NB4 (cell line): Measurements from ENCODE around the gene FNIP2.

Source experiments
- POLR2A ChIP-seq: IDR thresholded peaks from 2 replicates; pipeline ENCODE4 v1.6.1; 2011; ENCODE audit warnings: mild to moderate bottlenecking; ENCODE audit not compliant: insufficient read length; ENCODE audit errors: extremely low read depth
- TF ChIP-seq, protein P1 (sequence below): IDR thresholded peaks from one replicate; pipeline ENCODE4 v1.5.1; 2012; ENCODE audit warnings: low read depth, low read length

- TF ChIP-seq, protein P1, sequence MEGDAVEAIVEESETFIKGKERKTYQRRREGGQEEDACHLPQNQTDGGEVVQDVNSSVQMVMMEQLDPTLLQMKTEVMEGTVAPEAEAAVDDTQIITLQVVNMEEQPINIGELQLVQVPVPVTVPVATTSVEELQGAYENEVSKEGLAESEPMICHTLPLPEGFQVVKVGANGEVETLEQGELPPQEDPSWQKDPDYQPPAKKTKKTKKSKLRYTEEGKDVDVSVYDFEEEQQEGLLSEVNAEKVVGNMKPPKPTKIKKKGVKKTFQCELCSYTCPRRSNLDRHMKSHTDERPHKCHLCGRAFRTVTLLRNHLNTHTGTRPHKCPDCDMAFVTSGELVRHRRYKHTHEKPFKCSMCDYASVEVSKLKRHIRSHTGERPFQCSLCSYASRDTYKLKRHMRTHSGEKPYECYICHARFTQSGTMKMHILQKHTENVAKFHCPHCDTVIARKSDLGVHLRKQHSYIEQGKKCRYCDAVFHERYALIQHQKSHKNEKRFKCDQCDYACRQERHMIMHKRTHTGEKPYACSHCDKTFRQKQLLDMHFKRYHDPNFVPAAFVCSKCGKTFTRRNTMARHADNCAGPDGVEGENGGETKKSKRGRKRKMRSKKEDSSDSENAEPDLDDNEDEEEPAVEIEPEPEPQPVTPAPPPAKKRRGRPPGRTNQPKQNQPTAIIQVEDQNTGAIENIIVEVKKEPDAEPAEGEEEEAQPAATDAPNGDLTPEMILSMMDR, result no peak
- no peak for TF ChIP-seq POLR2A
Observed at GRCh38 chr4:158767451-158767850, 1.4 kb upstream of the FNIP2 start.
